HepG2 (cell line): Measurements from ENCODE around the gene TNN. TPM values are rescaled to one million over a fixed set of nuclear protein-coding genes. Genes with fewer than 3 reads are reported as not detected.
A peak's percentile ranks its signal among the peaks of the same experiment; 100 is the strongest.

Experiments
- CREM ChIP-seq, 2 experiments: sonication (generic) in 1 of 2; formaldehyde crosslinking in 1 of 2; IDR thresholded peaks; 2 replicates each; pipeline versions ENCODE4 v1.4.0 to v1.6.1; 2016 to 2020; ENCODE audit warnings: antibody characterized with exemption in 1 of 2, mild to moderate bottlenecking in 1 of 2, missing genetic modification reagents in 1 of 2
- DPF2 ChIP-seq: sonication (generic); formaldehyde crosslinking; IDR thresholded peaks from 2 replicates; pipeline ENCODE4 v1.4.0; 2020; ENCODE audit warnings: mild to moderate bottlenecking, low read depth, missing genetic modification reagents, borderline replicate concordance
- GLMP ChIP-seq: sonication (generic); formaldehyde crosslinking; IDR thresholded peaks from 2 replicates; pipeline ENCODE4 v1.9.0; 2021; ENCODE audit warnings: missing genetic modification reagents, mild to moderate bottlenecking, borderline replicate concordance
- HMG20B ChIP-seq: conservative IDR thresholded peaks from 2 replicates; pipeline ENCODE4 v1.6.1; 2016; ENCODE audit warnings: missing genetic modification reagents, missing compliant biosample characterization
- KDM6A ChIP-seq: IDR thresholded peaks from 2 replicates; pipeline ENCODE4 v1.6.1; 2016; ENCODE audit warnings: low read depth
- MAF1 ChIP-seq: sonication (generic); formaldehyde crosslinking; IDR thresholded peaks from 2 replicates; pipeline ENCODE4 v1.5.0; 2020; ENCODE audit warnings: missing genetic modification reagents, borderline replicate concordance
- RAD51 ChIP-seq: fragments of 450-650 bp; IDR thresholded peaks from 2 replicates; pipeline ENCODE4 v1.6.1; 2016; ENCODE audit warnings: borderline replicate concordance
- RARA ChIP-seq: IDR thresholded peaks from 2 replicates; pipeline ENCODE4 v1.6.1; 2016; ENCODE audit warnings: missing genetic modification reagents, missing compliant biosample characterization
- RBAK ChIP-seq: sonication (generic); formaldehyde crosslinking; IDR thresholded peaks from 2 replicates; pipeline ENCODE4 v1.5.1; 2020; ENCODE audit warnings: mild to moderate bottlenecking, missing genetic modification reagents
- REPIN1 ChIP-seq: sonication (generic); formaldehyde crosslinking; IDR thresholded peaks from 2 replicates; pipeline ENCODE4 v1.8.0; 2022; ENCODE audit warnings: missing genetic modification reagents, low read depth, mild to moderate bottlenecking, borderline replicate concordance
- SIN3B ChIP-seq: fragments of 150-350 bp; IDR thresholded peaks from 2 replicates; pipeline ENCODE4 v1.6.1; 2014; ENCODE audit warnings: low read length
- SMC3 ChIP-seq: IDR thresholded peaks from 2 replicates; pipeline ENCODE4 v1.6.1; 2011; ENCODE audit warnings: low read length, improper control_type of control experiment
- SOX6 ChIP-seq, 2 experiments: fragments of 450-650 bp in 1 of 2; sonication (generic) in 1 of 2; formaldehyde crosslinking in 1 of 2; IDR thresholded peaks; 2 replicates each; pipeline versions ENCODE4 v1.4.0 to v1.6.1; 2017 to 2020; ENCODE audit warnings: antibody characterized with exemption in 1 of 2, mild to moderate bottlenecking in 1 of 2, missing genetic modification reagents in 1 of 2
- ZBTB10 ChIP-seq: sonication (generic); formaldehyde crosslinking; IDR thresholded peaks from 2 replicates; pipeline ENCODE4 v1.4.0; 2020; ENCODE audit warnings: missing genetic modification reagents, borderline replicate concordance
- ZGPAT ChIP-seq: IDR thresholded peaks from 2 replicates; pipeline ENCODE4 v1.6.1; 2016; ENCODE audit warnings: mild to moderate bottlenecking
- ZNF350 ChIP-seq: sonication (generic); formaldehyde crosslinking; IDR thresholded peaks from 2 replicates; pipeline ENCODE4 v1.4.0; 2020; ENCODE audit warnings: mild to moderate bottlenecking, low read depth, missing genetic modification reagents, borderline replicate concordance
- ZNF562 ChIP-seq: sonication (generic); formaldehyde crosslinking; IDR thresholded peaks from 2 replicates; pipeline ENCODE4 v1.8.0; 2022; ENCODE audit warnings: missing genetic modification reagents, borderline replicate concordance
- ZNF746 ChIP-seq: sonication (generic); formaldehyde crosslinking; IDR thresholded peaks from 2 replicates; pipeline ENCODE4 v1.8.0; 2022; ENCODE audit warnings: mild to moderate bottlenecking, missing genetic modification reagents
- polyA plus RNA-seq, 8 experiments: library from polyadenylated mRNA; depleted of rRNA in 3 of 8; stranded (reverse) in 7 of 8; unstranded in 1 of 8; fragments of >200 nt; fragmentation: Illumina TruSeq in 4 of 8; extraction: Trizol in 4 of 8; gene quantifications; 2 replicates each; pipeline versions ENCODE4 v1.2.1 to v1.2.3, GENCODE V29; 2011 to 2016; ENCODE audit warnings: low read depth in 4 of 8, missing spikeins in 1 of 8, mixed read lengths in 1 of 8; ENCODE audit not compliant: insufficient read depth in 1 of 8
- total RNA-seq, 5 experiments: library from RNA; depleted of rRNA; stranded (reverse); fragments of >200 nt; fragmentation: Illumina TruSeq; extraction: Trizol; gene quantifications; 2 replicates each; pipeline ENCODE4 v1.2.3, GENCODE V29; 2016; ENCODE audit warnings: low read depth in 1 of 5
- TF ChIP-seq, protein P1 (sequence below): sonication (generic); formaldehyde crosslinking; IDR thresholded peaks from 2 replicates; pipeline ENCODE4 v1.4.0; 2020; ENCODE audit warnings: missing genetic modification reagents
- TF ChIP-seq, protein P2 (sequence below): sonication (generic); formaldehyde crosslinking; IDR thresholded peaks from 2 replicates; pipeline ENCODE4 v1.8.1; 2023; ENCODE audit warnings: mild to moderate bottlenecking, missing genetic modification reagents, borderline replicate concordance

TNN gene
- total and polyA plus RNA-seq, 2 of the 13 experiments (the other 11 are each of a cell fraction or from before 2014, with no cell fraction given): not detected

GRCh38 chr1:175152006-175152652, 84.5 kb downstream of the TNN start (continued):
- TF ChIP-seq, protein P1, sequence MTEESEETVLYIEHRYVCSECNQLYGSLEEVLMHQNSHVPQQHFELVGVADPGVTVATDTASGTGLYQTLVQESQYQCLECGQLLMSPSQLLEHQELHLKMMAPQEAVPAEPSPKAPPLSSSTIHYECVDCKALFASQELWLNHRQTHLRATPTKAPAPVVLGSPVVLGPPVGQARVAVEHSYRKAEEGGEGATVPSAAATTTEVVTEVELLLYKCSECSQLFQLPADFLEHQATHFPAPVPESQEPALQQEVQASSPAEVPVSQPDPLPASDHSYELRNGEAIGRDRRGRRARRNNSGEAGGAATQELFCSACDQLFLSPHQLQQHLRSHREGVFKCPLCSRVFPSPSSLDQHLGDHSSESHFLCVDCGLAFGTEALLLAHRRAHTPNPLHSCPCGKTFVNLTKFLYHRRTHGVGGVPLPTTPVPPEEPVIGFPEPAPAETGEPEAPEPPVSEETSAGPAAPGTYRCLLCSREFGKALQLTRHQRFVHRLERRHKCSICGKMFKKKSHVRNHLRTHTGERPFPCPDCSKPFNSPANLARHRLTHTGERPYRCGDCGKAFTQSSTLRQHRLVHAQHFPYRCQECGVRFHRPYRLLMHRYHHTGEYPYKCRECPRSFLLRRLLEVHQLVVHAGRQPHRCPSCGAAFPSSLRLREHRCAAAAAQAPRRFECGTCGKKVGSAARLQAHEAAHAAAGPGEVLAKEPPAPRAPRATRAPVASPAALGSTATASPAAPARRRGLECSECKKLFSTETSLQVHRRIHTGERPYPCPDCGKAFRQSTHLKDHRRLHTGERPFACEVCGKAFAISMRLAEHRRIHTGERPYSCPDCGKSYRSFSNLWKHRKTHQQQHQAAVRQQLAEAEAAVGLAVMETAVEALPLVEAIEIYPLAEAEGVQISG (CRISPR knock-in tag): 0 out of 2 replicates have a peak, but pooled peaks have one; percentile 29
- TF ChIP-seq RAD51: no peak
- TF ChIP-seq ZNF350 (CRISPR knock-in tag): no peak
- TF ChIP-seq, protein P2, sequence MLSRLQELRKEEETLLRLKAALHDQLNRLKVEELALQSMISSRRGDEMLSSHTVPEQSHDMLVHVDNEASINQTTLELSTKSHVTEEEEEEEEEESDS (CRISPR knock-in tag): no peak
- no peak for TF ChIP-seq SIN3B
- no peak for TF ChIP-seq CREM (IDR thresholded peaks at IDR 0.05)
- no peak for TF ChIP-seq CREM (CRISPR knock-in tag; IDR thresholded peaks at IDR 0.05)
- TF ChIP-seq ZNF562 (CRISPR knock-in tag): no peak
- no peak for TF ChIP-seq KDM6A (CRISPR knock-in tag)
- TF ChIP-seq HMG20B: no peak
- no peak for TF ChIP-seq MAF1
- peak; percentile 27; the same call in 1 of the 2 replicates for TF ChIP-seq REPIN1
- TF ChIP-seq ZNF746 (CRISPR knock-in tag): no peak
- TF ChIP-seq SOX6 (IDR thresholded peaks at IDR 0.05): no peak
- TF ChIP-seq SOX6 (CRISPR knock-in tag; IDR thresholded peaks at IDR 0.05): 0 out of 2 replicates have a peak, but pooled peaks have one; percentile 16
- TF ChIP-seq SMC3: peak; percentile 59
- no peak for TF ChIP-seq DPF2 (CRISPR knock-in tag)
- TF ChIP-seq RBAK: no peak
- TF ChIP-seq GLMP: no peak
- no peak for TF ChIP-seq RARA
- TF ChIP-seq ZBTB10 (CRISPR knock-in tag): no peak
- TF ChIP-seq ZGPAT (CRISPR knock-in tag): no peak
